K562 (cell line): Measurements from ENCODE around the gene AMT. TPM values are rescaled to one million over a fixed set of nuclear protein-coding genes. Genes with fewer than 3 reads are reported as not detected.
A peak's percentile ranks its signal among the peaks of the same experiment; 100 is the strongest.

ENCODE experiments used
- ATAC-seq: fragments of 200-7000 bp; cut with Tn5 transposase; 3 replicates; pipeline ENCODE4 v1.9.1; 2020; ENCODE audit warnings: moderate library complexity
- BruUV-seq: library from RNA; stranded (reverse); fragments of 400-500 nt; replicated peaks from 2 replicates; lab custom pipeline; 2021; lab: Mats Ljungman, UMichigan
- CTCF ChIA-PET: fragments of 300-600 bp; formaldehyde crosslinking; extraction: SDS; loops from one replicate; lab custom pipeline; 2021; ENCODE audit warnings: low intra/inter-chr PET ratio; lab: Yijun Ruan, JAX
- POLR2A ChIA-PET: fragments of 300-600, 350-650 bp; sonication (Branson Sonifier 250); formaldehyde crosslinking; extraction: SDS; loops from one replicate; lab custom pipeline; 2021; ENCODE audit warnings: antibody characterized with exemption, inconsistent platforms; lab: Yijun Ruan, JAX
- DNase-seq, 4 experiments: peaks; one replicate each; pipeline versions ENCODE4 v3.0.0 to v3.0.0-alpha.2; 2011 to 2018; ENCODE audit warnings: low spot score in 3 of 4, mixed read lengths in 3 of 4; ENCODE audit errors: extremely low read depth in 1 of 4
- FAIRE-seq: peaks from 2 replicates; lab custom pipeline; 2011; peaks lifted over from hg19 to GRCh38; lab: Jason Lieb, UNC
- H2AFZ ChIP-seq: 2 replicates; pipeline ENCODE4 v1.6.0; 2011; ENCODE audit warnings: low read depth, low read length, control low read depth, inconsistent platforms
- H3K27ac ChIP-seq: fragments of 200-600 bp; 3 replicates; pipeline ENCODE4 v1.8.0; 2011; ENCODE audit warnings: low read depth, mild to moderate bottlenecking, control low read depth, inconsistent platforms, low read length, moderate library complexity, mixed read lengths; ENCODE audit errors: extremely low read depth
- H3K27me3 ChIP-seq, 2 experiments: fragments of 300-600 bp in 1 of 2; 2 replicates in 1 of 2; 3 replicates in 1 of 2; pipeline versions ENCODE4 v1.6.0 to v1.8.0; 2011; ENCODE audit warnings: inconsistent platforms in 2 of 2, low read length in 2 of 2, mild to moderate bottlenecking in 1 of 2, mixed read lengths in 1 of 2, moderate library complexity in 1 of 2; ENCODE audit not compliant: control insufficient read depth in 2 of 2, insufficient read depth in 2 of 2
- H3K36me3 ChIP-seq: fragments of 300-600 bp; 3 replicates; pipeline ENCODE4 v1.8.0; 2011; ENCODE audit warnings: mild to moderate bottlenecking, low read length, inconsistent platforms; ENCODE audit not compliant: control insufficient read depth, insufficient read depth
- H3K4me1 ChIP-seq, 2 experiments: fragments of 200-600 bp in 1 of 2; replicated peaks in 1 of 2; 2 replicates in 1 of 2; 3 replicates in 1 of 2; pipeline versions ENCODE4 v1.5.1 to v1.8.0; 2011; ENCODE audit warnings: inconsistent platforms in 2 of 2, low read length in 2 of 2, mild to moderate bottlenecking in 1 of 2, mixed read lengths in 1 of 2, moderate library complexity in 1 of 2; ENCODE audit not compliant: control insufficient read depth in 2 of 2, insufficient read depth in 2 of 2
- H3K4me2 ChIP-seq: 2 replicates; pipeline ENCODE4 v1.6.1; 2011; ENCODE audit warnings: low read length, control low read depth, inconsistent platforms, mixed read lengths; ENCODE audit not compliant: insufficient read depth
- H3K4me3 ChIP-seq: fragments of 200-600 bp; sonication (generic), shearing (Covaris generic); 2 replicates; pipeline ENCODE4 v1.5.1; 2016; ENCODE audit warnings: control low read depth, inconsistent platforms
- H3K79me2 ChIP-seq: fragments of 200-600 bp; 3 replicates; pipeline ENCODE4 v1.8.0; 2011; ENCODE audit warnings: low read length, inconsistent platforms; ENCODE audit not compliant: control insufficient read depth, insufficient read depth
- H3K9ac ChIP-seq, 2 experiments: 2 replicates each; pipeline versions ENCODE4 v1.6.0 to v1.6.1; 2011; ENCODE audit warnings: low read depth in 2 of 2, low read length in 2 of 2, control low read depth in 1 of 2, inconsistent platforms in 1 of 2, mild to moderate bottlenecking in 1 of 2, mixed read lengths in 1 of 2; ENCODE audit not compliant: insufficient read depth in 1 of 2
- H3K9me1 ChIP-seq: one replicate; pipeline ENCODE4 v1.6.0; 2011; ENCODE audit warnings: inconsistent platforms, mild to moderate bottlenecking, low read length, moderate library complexity; ENCODE audit not compliant: control insufficient read depth, insufficient read depth
- H3K9me3 ChIP-seq: replicated peaks from 2 replicates; pipeline ENCODE4 v1.5.1; 2011; ENCODE audit warnings: low read depth, low read length, inconsistent platforms; ENCODE audit not compliant: control insufficient read depth, insufficient read depth
- H4K20me1 ChIP-seq: replicated peaks from 2 replicates; pipeline ENCODE4 v1.6.1; 2011; ENCODE audit warnings: low read length, inconsistent platforms, mixed read lengths; ENCODE audit not compliant: control insufficient read depth, insufficient read depth
- FOS ChIP-seq: IDR thresholded peaks from 3 replicates; pipeline ENCODE4 v1.6.1; 2011; ENCODE audit not compliant: insufficient read length; ENCODE audit errors: extremely low read depth
- RAD21 ChIP-seq, 2 experiments: fragments of 250-450 bp in 1 of 2; fragments of 450-650 bp in 1 of 2; sonication (Bioruptor Pico) in 1 of 2; formaldehyde crosslinking in 1 of 2; IDR thresholded peaks in 1 of 2; conservative IDR thresholded peaks in 1 of 2; 2 replicates each; pipeline versions ENCODE4 v1.4.0 to v1.8.0; 2020 to 2022; ENCODE audit warnings: mild to moderate bottlenecking in 2 of 2, moderate library complexity in 1 of 2
- SMC3 ChIP-seq: conservative IDR thresholded peaks from 2 replicates; pipeline ENCODE4 v1.6.1; 2011; ENCODE audit warnings: low read depth, low read length, improper control_type of control experiment; ENCODE audit not compliant: insufficient read depth
- ZEB2 ChIP-seq: fragments of 450-650 bp; IDR thresholded peaks from 2 replicates; pipeline ENCODE4 v1.6.1; 2016
- ZNF75A ChIP-seq: fragments of 450-650 bp; formaldehyde crosslinking; IDR thresholded peaks from 2 replicates; pipeline ENCODE4 v1.4.0; 2020; ENCODE audit warnings: mild to moderate bottlenecking
- WGBS: fragments of 100-300 bp; shearing (Covaris generic); methylation state at CpG from one replicate; pipeline ENCODE4 v1.1.6; 2016; ENCODE audit warnings: low coverage, mixed read lengths; ENCODE audit not compliant: insufficient coverage; ENCODE audit errors: missing lambda C conversion rate; 5-methylcytosine and 5-hydroxymethylcytosine counted together
- in situ Hi-C: fragments of 300-500 bp; cut with MboI; formaldehyde crosslinking; loops from 4 replicates; pipeline ENCODE4 v1.15.0; 2018; ENCODE audit warnings: inconsistent platforms, mixed read lengths
- intact Hi-C: fragments of 100-400 bp; cut with micrococcal nuclease; formaldehyde crosslinking; loops from 2 replicates; pipeline ENCODE4 v1.14.2; 2022
- polyA plus RNA-seq, 8 experiments: library from polyadenylated mRNA; depleted of rRNA in 4 of 8; stranded (reverse) in 5 of 8; unstranded in 3 of 8; fragments of >200 nt; fragmentation: Nextera tagmentation in 2 of 8; fragmentation: Illumina TruSeq in 1 of 8; extraction: Ambion mirVana in 2 of 8; extraction: Trizol in 1 of 8; gene quantifications; 2 replicates each; pipeline versions ENCODE4 v1.2.1 to v1.2.3, GENCODE V29; 2011 to 2014; ENCODE audit warnings: inconsistent platforms in 1 of 8, missing spikeins in 1 of 8
- total RNA-seq, 7 experiments: library from RNA; depleted of rRNA in 6 of 7; stranded (reverse); fragments of >200 nt in 6 of 7; fragmentation: Illumina TruSeq in 2 of 7; extraction: Trizol in 2 of 7; gene quantifications; 2 replicates each; pipeline versions ENCODE4 v1.2.1 to v1.2.3, GENCODE V29; 2011 to 2021; ENCODE audit warnings: low replicate concordance in 1 of 7
- TF ChIP-seq, protein P1 (sequence below): fragments of 450-650 bp; formaldehyde crosslinking; IDR thresholded peaks from 2 replicates; pipeline ENCODE4 v1.4.0; 2022; ENCODE audit warnings: mild to moderate bottlenecking, moderate library complexity
- TF ChIP-seq, protein P2 (sequence below): fragments of 250-450 bp; sonication (Bioruptor Pico); IDR thresholded peaks from 2 replicates; pipeline ENCODE4 v1.8.0; 2021; ENCODE audit warnings: mild to moderate bottlenecking, moderate library complexity
- TF ChIP-seq, protein P3 (sequence below), 2 experiments: fragments of 450-650 bp; formaldehyde crosslinking in 1 of 2; IDR thresholded peaks; 2 replicates each; pipeline versions ENCODE4 v1.4.0 to v1.6.1; 2014 to 2020; ENCODE audit warnings: mild to moderate bottlenecking in 2 of 2, borderline replicate concordance in 1 of 2, low read depth in 1 of 2

The AMT gene
- total and polyA plus RNA-seq, 9 of the 15 experiments (the other 6 are each of a cell fraction or from before 2014, with no cell fraction given) = 0.14 to 2.1 (median 0.52) TPM

DNA sequence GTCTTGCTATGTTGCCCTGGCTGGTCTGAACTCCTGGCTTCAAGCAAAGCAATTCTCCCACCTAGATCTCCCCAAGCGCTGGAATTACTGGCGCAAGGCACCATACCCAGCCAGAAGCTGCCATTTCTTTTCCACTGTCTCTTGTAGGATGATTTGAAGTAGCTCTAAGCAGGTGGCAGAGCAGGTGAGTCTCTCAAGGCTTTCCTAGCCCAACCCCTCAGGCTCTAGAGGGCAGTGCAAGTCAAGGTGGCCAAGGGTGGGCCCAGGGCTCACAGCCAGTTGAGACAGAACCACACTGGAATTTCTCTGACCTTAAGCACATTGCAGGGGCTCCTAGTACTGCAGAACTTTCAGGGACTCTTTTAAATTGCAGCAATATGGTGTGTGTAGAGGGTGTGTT is 32.2 kb upstream of the AMT start:
- FAIRE-seq (peak; percentile 60), ATAC-seq (peak; percentile 98), DNase-seq (peak; percentile 25 to 67 (median 40))
- no TSS peak for BruUV-seq
- Histone ChIP-seq H3K79me2 (no peaks in the 10 kb centered on the region), H4K20me1 (no peaks in the 10 kb centered on the region), H3K9me1 (no peaks in the 10 kb centered on the region), H2AFZ (no peak overlapping the region), H3K27me3 (no peaks in the 10 kb centered on the region), H3K4me1 (no peaks in the 10 kb centered on the region; a peak in 1 of 5 replicates), H3K4me2 (no peak overlapping the region), H3K9ac (no peak overlapping the region), H3K4me3 (no peak overlapping the region), H3K9me3 (no peaks in the 10 kb centered on the region), H3K36me3 (no peaks in the 10 kb centered on the region), H3K27ac (no peak overlapping the region)
- ChIA-PET POLR2A (interaction anchor here (1.1 kb wide), 1 partner anchor 290 kb away, joined by 3 read pairs; no protein-coding TSS in a partner anchor), CTCF (interaction anchor here (0.6 kb wide), 1 partner anchor 385 kb away, joined by 3 read pairs; no protein-coding TSS in a partner anchor)
- 37% methylated on average over 2 of the region's 2 CpGs for WGBS
- intact Hi-C loops = loop anchor here (1.0 kb wide), 2 partner anchors 85 to 217 kb away; no protein-coding TSS in a partner anchor
- in situ Hi-C loops = no loop called here
- TF ChIP-seq, protein P1, sequence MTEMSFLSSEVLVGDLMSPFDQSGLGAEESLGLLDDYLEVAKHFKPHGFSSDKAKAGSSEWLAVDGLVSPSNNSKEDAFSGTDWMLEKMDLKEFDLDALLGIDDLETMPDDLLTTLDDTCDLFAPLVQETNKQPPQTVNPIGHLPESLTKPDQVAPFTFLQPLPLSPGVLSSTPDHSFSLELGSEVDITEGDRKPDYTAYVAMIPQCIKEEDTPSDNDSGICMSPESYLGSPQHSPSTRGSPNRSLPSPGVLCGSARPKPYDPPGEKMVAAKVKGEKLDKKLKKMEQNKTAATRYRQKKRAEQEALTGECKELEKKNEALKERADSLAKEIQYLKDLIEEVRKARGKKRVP = no peak
- TF ChIP-seq, protein P2, sequence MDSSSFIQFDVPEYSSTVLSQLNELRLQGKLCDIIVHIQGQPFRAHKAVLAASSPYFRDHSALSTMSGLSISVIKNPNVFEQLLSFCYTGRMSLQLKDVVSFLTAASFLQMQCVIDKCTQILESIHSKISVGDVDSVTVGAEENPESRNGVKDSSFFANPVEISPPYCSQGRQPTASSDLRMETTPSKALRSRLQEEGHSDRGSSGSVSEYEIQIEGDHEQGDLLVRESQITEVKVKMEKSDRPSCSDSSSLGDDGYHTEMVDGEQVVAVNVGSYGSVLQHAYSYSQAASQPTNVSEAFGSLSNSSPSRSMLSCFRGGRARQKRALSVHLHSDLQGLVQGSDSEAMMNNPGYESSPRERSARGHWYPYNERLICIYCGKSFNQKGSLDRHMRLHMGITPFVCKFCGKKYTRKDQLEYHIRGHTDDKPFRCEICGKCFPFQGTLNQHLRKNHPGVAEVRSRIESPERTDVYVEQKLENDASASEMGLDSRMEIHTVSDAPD (CRISPR knock-in tag) = no peak
- TF ChIP-seq, protein P3, sequence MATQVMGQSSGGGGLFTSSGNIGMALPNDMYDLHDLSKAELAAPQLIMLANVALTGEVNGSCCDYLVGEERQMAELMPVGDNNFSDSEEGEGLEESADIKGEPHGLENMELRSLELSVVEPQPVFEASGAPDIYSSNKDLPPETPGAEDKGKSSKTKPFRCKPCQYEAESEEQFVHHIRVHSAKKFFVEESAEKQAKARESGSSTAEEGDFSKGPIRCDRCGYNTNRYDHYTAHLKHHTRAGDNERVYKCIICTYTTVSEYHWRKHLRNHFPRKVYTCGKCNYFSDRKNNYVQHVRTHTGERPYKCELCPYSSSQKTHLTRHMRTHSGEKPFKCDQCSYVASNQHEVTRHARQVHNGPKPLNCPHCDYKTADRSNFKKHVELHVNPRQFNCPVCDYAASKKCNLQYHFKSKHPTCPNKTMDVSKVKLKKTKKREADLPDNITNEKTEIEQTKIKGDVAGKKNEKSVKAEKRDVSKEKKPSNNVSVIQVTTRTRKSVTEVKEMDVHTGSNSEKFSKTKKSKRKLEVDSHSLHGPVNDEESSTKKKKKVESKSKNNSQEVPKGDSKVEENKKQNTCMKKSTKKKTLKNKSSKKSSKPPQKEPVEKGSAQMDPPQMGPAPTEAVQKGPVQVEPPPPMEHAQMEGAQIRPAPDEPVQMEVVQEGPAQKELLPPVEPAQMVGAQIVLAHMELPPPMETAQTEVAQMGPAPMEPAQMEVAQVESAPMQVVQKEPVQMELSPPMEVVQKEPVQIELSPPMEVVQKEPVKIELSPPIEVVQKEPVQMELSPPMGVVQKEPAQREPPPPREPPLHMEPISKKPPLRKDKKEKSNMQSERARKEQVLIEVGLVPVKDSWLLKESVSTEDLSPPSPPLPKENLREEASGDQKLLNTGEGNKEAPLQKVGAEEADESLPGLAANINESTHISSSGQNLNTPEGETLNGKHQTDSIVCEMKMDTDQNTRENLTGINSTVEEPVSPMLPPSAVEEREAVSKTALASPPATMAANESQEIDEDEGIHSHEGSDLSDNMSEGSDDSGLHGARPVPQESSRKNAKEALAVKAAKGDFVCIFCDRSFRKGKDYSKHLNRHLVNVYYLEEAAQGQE (IDR thresholded peaks at IDR 0.05; ENCODE audit: borderline replicate concordance) = peak; percentile 75
- TF ChIP-seq, protein P3 (CRISPR knock-in tag; IDR thresholded peaks at IDR 0.05; ENCODE audit: low read depth) = no peak
- TF ChIP-seq RAD21 (CRISPR knock-in tag; conservative IDR thresholded peaks at IDR 0.05 in 1 of 2, IDR thresholded peaks at IDR 0.05 in 1 of 2) (peak; percentile 61 to 77), ZEB2 (0 out of 2 replicates have a peak, but pooled peaks have one; percentile 19), SMC3 (0 out of 2 replicates have a peak, but pooled peaks have one; percentile 16), FOS (no peak), ZNF75A (no peak)
